Osteoblast (primary cell): ENCODE measurements around the gene DDX49. TPM values are rescaled to one million over a fixed set of nuclear protein-coding genes. Genes with fewer than 3 reads are reported as not detected.

ENCODE experiments used
- DNase-seq: peaks from one replicate; pipeline ENCODE4 v3.0.0; 2011; ENCODE audit warnings: low spot score, mixed read lengths; ENCODE audit not compliant: insufficient read length; ENCODE audit errors: missing footprints
- H2AFZ ChIP-seq: 2 replicates; pipeline ENCODE4 v1.6.0; 2011; ENCODE audit warnings: mild to moderate bottlenecking, low read length
- H3K27ac ChIP-seq: 2 replicates; pipeline ENCODE4 v1.5.1; 2011; ENCODE audit warnings: mild to moderate bottlenecking, low read depth, low read length, moderate library complexity
- H3K27me3 ChIP-seq: 2 replicates; pipeline ENCODE4 v1.6.0; 2012; ENCODE audit warnings: mild to moderate bottlenecking, control low read depth, inconsistent platforms, low read length, moderate library complexity; ENCODE audit not compliant: insufficient read depth
- H3K36me3 ChIP-seq: 2 replicates; pipeline ENCODE4 v1.5.1; 2011; ENCODE audit warnings: mild to moderate bottlenecking, low read length, control low read depth, moderate library complexity; ENCODE audit not compliant: insufficient read depth
- H3K4me1 ChIP-seq: 2 replicates; pipeline ENCODE4 v1.5.1; 2011; ENCODE audit warnings: mild to moderate bottlenecking, low read length, control low read depth, moderate library complexity; ENCODE audit not compliant: insufficient read depth
- H3K4me2 ChIP-seq: 2 replicates; pipeline ENCODE4 v1.6.0; 2011; ENCODE audit warnings: mild to moderate bottlenecking, low read length; ENCODE audit not compliant: insufficient read depth
- H3K4me3 ChIP-seq: fragments of 200-600 bp; sonication (generic); 3 replicates; pipeline ENCODE4 v1.5.1; 2012; ENCODE audit warnings: mild to moderate bottlenecking, low read length, inconsistent platforms; ENCODE audit not compliant: insufficient read depth
- H3K79me2 ChIP-seq: 2 replicates; pipeline ENCODE4 v1.6.0; 2012; ENCODE audit warnings: mild to moderate bottlenecking, low read length, control low read depth, inconsistent platforms; ENCODE audit not compliant: insufficient read depth
- H3K9me3 ChIP-seq: 2 replicates; pipeline ENCODE4 v1.5.1; 2011; ENCODE audit warnings: low read depth, low read length, control low read depth
- H4K20me1 ChIP-seq: 2 replicates; pipeline ENCODE4 v1.6.0; 2012; ENCODE audit warnings: mild to moderate bottlenecking, low read length, control low read depth; ENCODE audit not compliant: insufficient read depth
- CTCF ChIP-seq: IDR thresholded peaks from 2 replicates; pipeline ENCODE4 v1.5.1; 2011; ENCODE audit warnings: mild to moderate bottlenecking, low read depth, low read length, moderate library complexity; ENCODE audit errors: extremely low read depth
- total RNA-seq: library from RNA; depleted of rRNA; stranded (reverse); fragments of >200 nt; gene quantifications from 2 replicates; pipeline ENCODE4 v1.2.3, GENCODE V29; 2012

DDX49 gene
- total RNA-seq, 1 donor: 46.7 TPM

- H3K79me2 ChIP-seq: no peaks in the 10 kb centered on the region
- no peaks in the 10 kb centered on the region for H3K27me3 ChIP-seq
- no peaks in the 10 kb centered on the region for H3K9me3 ChIP-seq
- peaks cover 2% of the 10 kb centered on the region for H4K20me1 ChIP-seq
- TF ChIP-seq CTCF: no peak
- no peak overlapping the region for H3K4me2 ChIP-seq
- no peak overlapping the region for H3K27ac ChIP-seq
- H3K4me3 ChIP-seq: no peak overlapping the region
- no peak for DNase-seq
- no peak overlapping the region for H2AFZ ChIP-seq
- no peaks in the 10 kb centered on the region for H3K4me1 ChIP-seq
- H3K36me3 ChIP-seq: no peaks in the 10 kb centered on the region
Observed at GRCh38 chr19:18878858-18879578, 40.5 kb upstream of the DDX49 start.

- Histone ChIP-seq H3K4me1 (no peaks in the 10 kb centered on the region), H3K36me3 (no peaks in the 10 kb centered on the region), H3K27ac (no peak overlapping the region)
Observed at GRCh38 chr19:18879579-18880373, 39.7 kb upstream of the DDX49 start.

DNA sequence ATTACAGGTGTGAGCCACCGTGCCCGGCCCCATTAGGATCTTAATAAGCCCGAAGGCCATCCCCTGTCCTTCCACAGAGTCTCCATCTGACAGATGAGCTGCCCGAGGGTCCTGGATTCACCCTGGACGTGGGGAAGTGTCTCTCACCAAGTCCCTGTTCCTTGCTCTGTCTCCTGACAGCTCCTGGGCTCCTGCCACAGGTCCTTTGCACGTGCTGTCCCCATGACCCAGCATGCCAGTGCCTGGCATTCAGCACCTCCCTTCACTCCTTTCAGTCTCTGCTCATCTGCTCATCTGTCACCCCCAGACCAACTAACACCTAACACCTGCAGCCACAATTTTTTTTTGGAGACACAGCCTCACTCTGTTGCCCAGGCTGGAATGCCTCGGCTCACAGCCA, 38.0 kb upstream of the DDX49 start:
- Histone ChIP-seq H3K9me3 (no peaks in the 10 kb centered on the region), H3K27me3 (no peaks in the 10 kb centered on the region), H3K4me3 (no peak overlapping the region), H3K36me3 (no peaks in the 10 kb centered on the region), H3K79me2 (no peaks in the 10 kb centered on the region), H3K4me1 (no peaks in the 10 kb centered on the region), H2AFZ (no peak overlapping the region), H3K27ac (no peak overlapping the region), H4K20me1 (no peaks in the 10 kb centered on the region), H3K4me2 (no peak overlapping the region)
- no peak for DNase-seq
- TF ChIP-seq CTCF: no peak

More at GRCh38 chr19:18879579-18880373, 39.7 kb upstream of the DDX49 start:
- no peak overlapping the region for H3K4me3 ChIP-seq
- no peak overlapping the region for H3K4me2 ChIP-seq
- no peaks in the 10 kb centered on the region for H3K9me3 ChIP-seq
- no peak for TF ChIP-seq CTCF
- H3K27me3 ChIP-seq: no peaks in the 10 kb centered on the region
- no peaks in the 10 kb centered on the region for H3K79me2 ChIP-seq
- H2AFZ ChIP-seq: no peak overlapping the region
- peaks cover 2% of the 10 kb centered on the region for H4K20me1 ChIP-seq
- no peak for DNase-seq

DNA sequence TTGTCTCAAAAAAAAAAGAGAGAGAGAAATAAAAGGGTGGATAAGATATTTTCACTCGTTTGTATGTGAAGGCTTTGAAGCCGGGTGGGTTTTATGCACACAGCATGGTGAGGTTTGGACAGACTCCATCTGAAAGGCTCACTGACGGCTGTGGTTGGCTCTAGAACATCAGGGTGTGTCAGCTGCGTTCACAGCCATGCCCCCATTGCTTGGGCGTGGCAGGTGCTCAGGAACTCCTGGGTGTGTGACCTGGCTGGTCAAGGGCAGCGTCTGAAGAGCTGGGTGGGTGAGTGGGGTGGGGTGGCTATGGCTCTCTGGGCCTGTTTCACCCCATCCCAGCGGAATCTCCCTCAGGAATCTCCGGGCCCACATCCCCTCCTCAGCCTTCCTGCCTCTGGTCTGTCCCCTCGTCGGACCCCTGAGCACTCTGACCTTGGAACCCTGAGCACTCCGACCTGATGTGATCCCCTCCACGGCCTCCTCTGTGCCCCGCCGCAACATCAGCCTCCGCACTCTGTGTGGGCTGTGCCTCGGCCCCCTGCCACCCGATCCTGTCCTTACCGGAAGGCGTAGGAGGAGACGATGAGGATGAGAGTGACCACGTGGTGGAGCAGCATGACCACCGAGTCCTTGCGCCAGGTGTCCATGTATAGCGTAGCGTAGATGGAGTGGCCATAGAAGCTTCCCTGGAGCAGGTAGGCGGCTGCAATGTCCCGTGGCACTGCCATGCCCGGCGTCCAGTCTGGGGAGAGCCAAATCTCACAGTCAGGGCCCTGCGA, 35.8 kb upstream of the DDX49 start:
- Histone ChIP-seq H3K9me3 (no peaks in the 10 kb centered on the region), H3K27me3 (no peaks in the 10 kb centered on the region), H3K27ac (no peak overlapping the region), H4K20me1 (no peaks in the 10 kb centered on the region), H3K79me2 (no peaks in the 10 kb centered on the region), H2AFZ (no peak overlapping the region), H3K4me1 (no peaks in the 10 kb centered on the region), H3K36me3 (no peaks in the 10 kb centered on the region), H3K4me3 (no peak overlapping the region), H3K4me2 (no peak overlapping the region)
- TF ChIP-seq CTCF: no peak
- no peak for DNase-seq
